ENCODE measurements around the gene EVL. TPM values are rescaled to one million over a fixed set of nuclear protein-coding genes. Genes with fewer than 3 reads are reported as not detected.

Gene EVL
- total RNA-seq, 1 donor from 2014 or later, result 159 TPM

DNA sequence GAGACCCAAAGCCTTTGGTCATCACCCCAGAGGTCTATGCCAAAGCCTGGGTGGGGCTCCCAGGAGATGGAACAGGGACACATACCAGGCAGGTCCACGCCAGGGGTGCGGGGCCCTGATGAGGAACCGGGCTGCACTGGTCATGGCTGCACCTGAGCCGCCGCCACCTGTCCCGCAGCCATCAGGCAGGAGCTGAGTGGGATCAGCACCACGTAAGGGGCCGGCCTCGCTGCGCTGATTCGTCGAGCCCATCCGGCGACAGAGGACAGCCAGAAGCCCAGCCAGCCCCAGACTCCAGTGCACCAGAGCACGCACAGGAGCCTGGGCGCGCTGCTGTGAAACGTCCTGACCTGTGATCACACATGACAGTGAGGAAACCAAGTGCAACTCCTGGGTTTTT lies 78.3 kb downstream of the EVL start:
- TF ChIP-seq, protein P1, sequence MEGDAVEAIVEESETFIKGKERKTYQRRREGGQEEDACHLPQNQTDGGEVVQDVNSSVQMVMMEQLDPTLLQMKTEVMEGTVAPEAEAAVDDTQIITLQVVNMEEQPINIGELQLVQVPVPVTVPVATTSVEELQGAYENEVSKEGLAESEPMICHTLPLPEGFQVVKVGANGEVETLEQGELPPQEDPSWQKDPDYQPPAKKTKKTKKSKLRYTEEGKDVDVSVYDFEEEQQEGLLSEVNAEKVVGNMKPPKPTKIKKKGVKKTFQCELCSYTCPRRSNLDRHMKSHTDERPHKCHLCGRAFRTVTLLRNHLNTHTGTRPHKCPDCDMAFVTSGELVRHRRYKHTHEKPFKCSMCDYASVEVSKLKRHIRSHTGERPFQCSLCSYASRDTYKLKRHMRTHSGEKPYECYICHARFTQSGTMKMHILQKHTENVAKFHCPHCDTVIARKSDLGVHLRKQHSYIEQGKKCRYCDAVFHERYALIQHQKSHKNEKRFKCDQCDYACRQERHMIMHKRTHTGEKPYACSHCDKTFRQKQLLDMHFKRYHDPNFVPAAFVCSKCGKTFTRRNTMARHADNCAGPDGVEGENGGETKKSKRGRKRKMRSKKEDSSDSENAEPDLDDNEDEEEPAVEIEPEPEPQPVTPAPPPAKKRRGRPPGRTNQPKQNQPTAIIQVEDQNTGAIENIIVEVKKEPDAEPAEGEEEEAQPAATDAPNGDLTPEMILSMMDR (conservative IDR thresholded peaks at IDR 0.05), result no peak
- H3K4me1 Mint-ChIP-seq (ENCODE audit: unreplicated experiment), result peaks cover 15% of the 10 kb centered on the region
- no peak overlapping the region for H3K27ac Mint-ChIP-seq
- no peaks in the 10 kb centered on the region for H3K9me3 Mint-ChIP-seq
- no peak overlapping the region for H3K4me3 Mint-ChIP-seq
- DNase-seq (ENCODE audit: extremely low spot score, unreplicated experiment), result no peak
- no peaks in the 10 kb centered on the region for H3K36me3 Mint-ChIP-seq
- H3K27me3 Mint-ChIP-seq, result no peaks in the 10 kb centered on the region

DNA sequence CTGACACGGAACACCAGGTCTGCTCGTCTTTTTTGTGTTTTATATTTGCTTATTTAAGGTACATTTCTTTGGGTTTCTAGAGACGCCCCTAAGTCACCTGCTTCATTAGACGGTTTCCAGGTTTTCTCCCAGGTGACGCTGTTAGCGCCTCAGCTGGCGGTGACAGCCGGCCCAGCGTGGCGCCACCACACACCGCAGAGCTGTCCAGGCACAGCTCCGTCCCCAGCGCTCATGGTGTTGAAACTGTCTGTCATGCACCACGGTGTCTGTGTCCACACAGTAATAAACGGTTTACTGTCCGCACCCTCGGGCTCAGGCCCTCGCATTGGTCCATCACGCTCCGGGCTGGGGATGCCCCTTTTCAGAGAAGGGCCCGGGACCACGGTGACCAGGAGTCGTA lies 78.7 kb downstream of the EVL start:
- Mint-ChIP-seq H3K27me3 (no peaks in the 10 kb centered on the region), H3K4me3 (no peak overlapping the region), H3K4me1 (ENCODE audit: unreplicated experiment) (peaks cover 15% of the 10 kb centered on the region), H3K9me3 (no peaks in the 10 kb centered on the region), H3K27ac (no peak overlapping the region), H3K36me3 (no peaks in the 10 kb centered on the region)
- TF ChIP-seq, protein P1 (conservative IDR thresholded peaks at IDR 0.05), result no peak
- DNase-seq (ENCODE audit: extremely low spot score, unreplicated experiment), result no peak

- Mint-ChIP-seq H3K27me3 (no peaks in the 10 kb centered on the region), H3K9me3 (no peaks in the 10 kb centered on the region), H3K36me3 (no peaks in the 10 kb centered on the region), H3K27ac (no peak overlapping the region), H3K4me1 (ENCODE audit: unreplicated experiment) (peaks cover 13% of the 10 kb centered on the region), H3K4me3 (no peak overlapping the region)
- DNase-seq (ENCODE audit: extremely low spot score, unreplicated experiment), result no peak
- TF ChIP-seq, protein P1 (conservative IDR thresholded peaks at IDR 0.05), result no peak
These were observed 79.4 kb downstream of the EVL start for GRCh38 chr14:100144645-100144995.

GRCh38 chr14:100144996-100145646 lies 79.9 kb downstream of the EVL start:
- Mint-ChIP-seq H3K4me3 (no peak overlapping the region), H3K27me3 (no peaks in the 10 kb centered on the region), H3K4me1 (ENCODE audit: unreplicated experiment) (peaks cover 12% of the 10 kb centered on the region), H3K9me3 (no peaks in the 10 kb centered on the region), H3K27ac (no peak overlapping the region), H3K36me3 (no peaks in the 10 kb centered on the region)
- no peak for DNase-seq (ENCODE audit: extremely low spot score, unreplicated experiment)
- TF ChIP-seq, protein P1 (conservative IDR thresholded peaks at IDR 0.05), result no peak

DNA sequence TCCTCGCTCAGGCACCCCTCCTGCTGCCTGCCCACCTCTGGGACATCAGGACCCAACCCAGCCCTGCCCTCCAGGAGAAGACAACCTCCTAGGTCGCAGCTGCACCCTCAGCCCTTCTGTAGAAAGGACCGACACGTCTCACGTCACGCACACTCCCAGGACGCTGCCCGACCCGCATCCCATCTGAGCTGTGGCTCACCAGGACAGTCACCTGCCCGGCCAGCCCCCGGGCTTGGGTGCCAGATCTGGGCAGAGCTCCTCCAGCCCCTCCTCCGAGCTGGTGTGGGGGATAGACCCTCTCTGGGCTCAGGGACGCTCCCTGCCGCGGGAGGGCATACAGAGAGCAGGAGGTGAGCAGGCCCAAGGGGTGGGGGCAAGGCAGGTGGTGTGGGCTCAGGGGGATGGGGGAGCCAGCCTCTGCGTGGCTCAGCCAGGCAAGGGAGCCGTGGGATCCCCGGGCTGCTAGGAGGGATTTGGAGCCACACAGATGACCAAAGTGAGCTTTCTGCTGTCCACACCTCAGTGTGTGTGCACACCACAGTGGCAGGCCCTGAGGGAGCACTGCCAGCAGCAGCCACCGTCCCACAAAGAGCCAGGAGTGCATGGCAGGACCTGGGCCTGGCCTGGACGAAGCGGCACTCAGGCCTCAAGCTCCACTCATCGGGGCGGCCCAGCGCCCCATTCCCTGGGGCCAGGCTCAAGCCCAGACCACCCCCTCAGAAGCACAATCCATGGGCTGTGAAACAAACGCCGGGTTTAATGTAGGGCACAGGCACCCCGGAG lies 80.7 kb downstream of the EVL start:
- TF ChIP-seq, protein P1 (conservative IDR thresholded peaks at IDR 0.05), result no peak
- no peaks in the 10 kb centered on the region for H3K27me3 Mint-ChIP-seq
- no peak overlapping the region for H3K27ac Mint-ChIP-seq
- no peaks in the 10 kb centered on the region for H3K36me3 Mint-ChIP-seq
- no peaks in the 10 kb centered on the region for H3K9me3 Mint-ChIP-seq
- no peak for DNase-seq (ENCODE audit: extremely low spot score, unreplicated experiment)
- no peak overlapping the region for H3K4me3 Mint-ChIP-seq
- peaks cover 5% of the 10 kb centered on the region for H3K4me1 Mint-ChIP-seq (ENCODE audit: unreplicated experiment)

All from type B pancreatic cell (in vitro differentiated cells).